Stomach (tissue), 9 donors: ENCODE data around the gene IGHMBP2. TPM values are rescaled to one million over a fixed set of nuclear protein-coding genes. Genes with fewer than 3 reads are reported as not detected.

ENCODE experiments used
- DNase-seq, 2 donors: peaks; one replicate each; pipeline versions ENCODE4 v3.0.0 to v3.0.0-alpha.2; 2013 to 2019
- H3K27ac ChIP-seq, 5 donors: fragments of 200-600 bp in 4 of 5; sonication (generic) in 4 of 5; one replicate each; pipeline ENCODE4 v1.5.1; 2013 to 2019; ENCODE audit warnings: mild to moderate bottlenecking in 1 of 5, moderate library complexity in 1 of 5
- H3K27me3 ChIP-seq, 3 donors: fragments of 200-600 bp; sonication (generic); one replicate each; pipeline ENCODE4 v1.5.1; 2017 to 2019; ENCODE audit warnings: mixed run types in 1 of 3
- H3K36me3 ChIP-seq, 4 donors: fragments of 200-600 bp; sonication (generic); 1 replicate in 3 of 4; 2 replicates in 1 of 4; pipeline ENCODE4 v1.5.1; 2016 to 2019
- H3K4me1 ChIP-seq, 4 donors: fragments of 200-600 bp; sonication (generic); one replicate each; pipeline ENCODE4 v1.5.1; 2016 to 2019
- H3K4me3 ChIP-seq, 4 donors: fragments of 200-600 bp; sonication (generic) in 3 of 4; one replicate each; pipeline ENCODE4 v1.5.1; 2016 to 2019; ENCODE audit warnings: mild to moderate bottlenecking in 1 of 4
- H3K9me3 ChIP-seq, 4 donors: fragments of 200-600 bp; sonication (generic); one replicate each; pipeline ENCODE4 v1.5.1; 2016 to 2019
- EP300 ChIP-seq: sonication (generic); formaldehyde crosslinking; IDR thresholded peaks from one replicate; pipeline ENCODE4 v1.6.1; 2017; ENCODE audit warnings: antibody characterized with exemption
- POLR2A ChIP-seq, 4 donors: fragments of 450-650 bp; IDR thresholded peaks; one replicate each; pipeline ENCODE4 v1.6.1; 2016; ENCODE audit warnings: antibody characterized with exemption in 4 of 4, control low read depth in 2 of 4, mild to moderate bottlenecking in 1 of 4, moderate library complexity in 1 of 4
- POLR2AphosphoS5 ChIP-seq, 3 donors: sonication (generic); formaldehyde crosslinking; IDR thresholded peaks; one replicate each; pipeline ENCODE4 v1.6.1; 2016; ENCODE audit warnings: antibody characterized with exemption in 3 of 3
- WGBS, 5 donors: extraction: QIAGEN DNeasy Blood & Tissue Kit in 3 of 5; methylation state at CpG; one replicate each; pipeline versions ENCODE4 v1.1.5 to v1.1.7; 2013 to 2018; 5-methylcytosine and 5-hydroxymethylcytosine counted together
- intact Hi-C: fragments of 100-400 bp; cut with DNase I; formaldehyde crosslinking; loops from one replicate; pipeline ENCODE4 v1.15.1; 2023; ENCODE audit warnings: low total_unique reads
- polyA plus RNA-seq, 3 donors: library from polyadenylated mRNA; stranded (reverse); fragments of 200-250 nt; gene quantifications; one replicate each; pipeline ENCODE4 v1.2.3, GENCODE V29; 2013
- total RNA-seq, 5 donors: library from RNA; depleted of rRNA; stranded (reverse); fragments of >200 nt; gene quantifications; one replicate each; pipeline versions ENCODE4 v1.1.0 to v1.2.3, GENCODE V29; 2014 to 2016
- TF ChIP-seq, protein P1 (sequence below), 7 experiments: fragments of 450-650 bp in 4 of 7; fragments of 200-600 bp in 3 of 7; sonication (generic) in 3 of 7; IDR thresholded peaks; one replicate each; pipeline ENCODE4 v1.5.1; 2016 to 2019; ENCODE audit warnings: antibody characterized with exemption in 7 of 7, control low read depth in 2 of 7, mild to moderate bottlenecking in 1 of 7
- donor health status: healthy with polysubstance abuse.
- donor health status: Bipolar disorder and iron deficiency.
- donor health status: healthy.

Gene IGHMBP2
- total and polyA plus RNA-seq, 8 donors: 8.8 to 133 (median 13.7) TPM

DNA sequence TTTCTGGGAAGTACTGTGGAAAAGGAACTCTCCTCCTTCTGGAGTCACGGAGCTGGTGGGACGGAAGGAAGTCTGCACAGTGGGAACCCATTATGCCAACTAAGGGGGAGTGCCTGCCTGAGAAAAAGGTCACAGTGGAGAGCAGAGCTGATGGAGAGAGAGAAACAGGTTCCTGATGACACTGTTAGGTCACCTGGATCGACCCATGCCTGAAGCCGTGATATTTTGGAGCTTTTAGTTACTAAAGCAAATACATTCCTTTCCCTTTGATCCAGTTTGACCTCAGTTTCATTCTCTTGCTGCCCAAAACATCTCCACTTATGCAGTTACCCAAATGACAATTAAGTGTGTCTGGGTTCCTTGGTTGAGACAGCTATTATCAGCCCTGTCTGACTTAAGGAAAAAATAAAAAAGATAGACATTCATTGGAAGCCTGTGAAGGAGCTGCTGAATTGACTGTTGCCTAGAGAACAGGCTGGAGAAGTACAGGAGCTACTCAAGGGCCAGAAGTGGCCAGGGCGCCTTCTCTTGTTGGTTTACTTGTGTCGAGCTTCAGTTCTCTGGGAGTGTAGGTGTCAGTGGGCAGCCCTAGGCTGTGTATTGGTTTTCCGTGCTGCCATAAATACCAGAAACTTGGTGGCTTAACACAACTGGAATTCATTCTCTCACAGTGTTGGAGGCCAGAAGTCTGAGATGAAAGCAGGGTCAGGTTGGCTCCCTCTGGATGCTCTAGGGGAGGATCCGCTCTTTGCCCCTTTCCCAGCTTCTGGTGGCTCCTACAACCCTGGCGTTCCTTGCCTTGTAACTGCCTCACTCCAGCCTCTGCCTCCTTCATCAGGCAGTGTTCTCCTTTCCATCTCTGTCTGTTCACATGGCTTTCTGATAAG lies 63.4 kb downstream of the IGHMBP2 start:
- intact Hi-C loops: no loop called here
- Histone ChIP-seq H3K4me1 (no peaks in the 10 kb centered on the region), H3K27me3 (peaks cover 0 to 22% (median 0%) of the 10 kb centered on the region in 3 donors), H3K9me3 (no peaks in the 10 kb centered on the region), H3K36me3 (no peaks in the 10 kb centered on the region), H3K4me3 (no peak overlapping the region), H3K27ac (no peak overlapping the region)
- TF ChIP-seq EP300: no peak
- TF ChIP-seq, protein P1, sequence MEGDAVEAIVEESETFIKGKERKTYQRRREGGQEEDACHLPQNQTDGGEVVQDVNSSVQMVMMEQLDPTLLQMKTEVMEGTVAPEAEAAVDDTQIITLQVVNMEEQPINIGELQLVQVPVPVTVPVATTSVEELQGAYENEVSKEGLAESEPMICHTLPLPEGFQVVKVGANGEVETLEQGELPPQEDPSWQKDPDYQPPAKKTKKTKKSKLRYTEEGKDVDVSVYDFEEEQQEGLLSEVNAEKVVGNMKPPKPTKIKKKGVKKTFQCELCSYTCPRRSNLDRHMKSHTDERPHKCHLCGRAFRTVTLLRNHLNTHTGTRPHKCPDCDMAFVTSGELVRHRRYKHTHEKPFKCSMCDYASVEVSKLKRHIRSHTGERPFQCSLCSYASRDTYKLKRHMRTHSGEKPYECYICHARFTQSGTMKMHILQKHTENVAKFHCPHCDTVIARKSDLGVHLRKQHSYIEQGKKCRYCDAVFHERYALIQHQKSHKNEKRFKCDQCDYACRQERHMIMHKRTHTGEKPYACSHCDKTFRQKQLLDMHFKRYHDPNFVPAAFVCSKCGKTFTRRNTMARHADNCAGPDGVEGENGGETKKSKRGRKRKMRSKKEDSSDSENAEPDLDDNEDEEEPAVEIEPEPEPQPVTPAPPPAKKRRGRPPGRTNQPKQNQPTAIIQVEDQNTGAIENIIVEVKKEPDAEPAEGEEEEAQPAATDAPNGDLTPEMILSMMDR (IDR thresholded peaks at IDR 0.05): no peak
- no peak for TF ChIP-seq POLR2AphosphoS5 (IDR thresholded peaks at IDR 0.05)
- no peak for TF ChIP-seq POLR2A (IDR thresholded peaks at IDR 0.05)
- DNase-seq: no peak
- WGBS, 5 donors: 85 to 90% (median 89%) methylated on average over 9 of the region's 9 CpGs

DNA sequence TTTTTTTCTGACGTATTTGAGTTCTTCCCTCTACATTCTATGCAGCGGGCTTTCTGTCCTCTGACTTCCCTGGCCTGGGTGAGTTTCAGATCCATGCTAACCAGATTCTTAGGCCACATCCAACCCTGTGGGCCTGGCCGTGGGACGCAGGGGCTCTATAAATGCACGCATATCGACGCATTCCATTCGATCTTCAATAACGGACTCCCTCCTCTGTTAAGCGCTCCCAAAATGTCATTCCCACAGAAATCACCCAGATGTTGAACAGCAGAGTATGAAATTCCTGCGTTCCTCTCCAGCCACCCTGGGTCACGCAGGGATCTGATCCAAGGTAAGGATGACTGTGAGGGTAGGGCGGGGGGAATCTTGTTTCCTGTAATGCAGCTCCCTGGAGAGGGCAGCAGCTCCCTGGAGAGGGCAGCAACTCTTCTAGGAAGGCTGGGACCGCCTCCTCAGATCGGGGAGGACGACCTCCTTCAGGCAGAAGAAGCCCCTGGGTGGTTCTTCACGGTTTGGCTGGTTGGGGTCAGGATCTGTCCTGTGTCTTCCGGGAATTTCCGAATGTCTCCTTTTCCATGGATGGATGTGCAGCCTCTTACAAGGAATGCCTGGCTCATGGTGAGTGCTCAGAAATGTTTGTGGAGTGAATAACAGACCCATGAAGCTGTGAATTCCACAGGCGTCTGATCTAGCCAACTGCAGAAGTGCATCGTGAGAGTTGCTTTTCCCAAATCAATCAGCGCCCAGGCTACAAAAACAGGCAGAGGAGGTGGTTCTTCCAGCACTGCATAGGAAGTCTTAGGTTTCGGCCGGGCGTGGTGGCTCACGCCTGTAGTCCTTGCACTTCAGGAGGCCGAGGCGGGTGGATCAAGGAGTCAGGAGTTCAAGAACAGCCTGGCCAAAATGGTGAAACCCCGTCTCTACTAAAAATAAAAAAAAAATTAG lies 64.9 kb downstream of the IGHMBP2 start:
- no peak overlapping the region for H3K4me3 ChIP-seq
- H3K9me3 ChIP-seq: no peaks in the 10 kb centered on the region
- intact Hi-C loops: no loop called here
- H3K4me1 ChIP-seq: no peaks in the 10 kb centered on the region
- no peaks in the 10 kb centered on the region for H3K36me3 ChIP-seq
- DNase-seq: no peak
- no peak for TF ChIP-seq POLR2AphosphoS5 (IDR thresholded peaks at IDR 0.05)
- TF ChIP-seq, protein P1 (IDR thresholded peaks at IDR 0.05): no peak
- TF ChIP-seq POLR2A (IDR thresholded peaks at IDR 0.05): no peak
- H3K27me3 ChIP-seq: peaks cover 0 to 22% (median 0%) of the 10 kb centered on the region in 3 donors
- 70 to 73% (median 72%) methylated on average over 27 to 29 of the region's 29 CpGs for WGBS, 5 donors
- H3K27ac ChIP-seq: no peak overlapping the region

GRCh38 chr11:68969386-68969785 lies 65.7 kb downstream of the IGHMBP2 start:
- no peak for TF ChIP-seq POLR2AphosphoS5 (IDR thresholded peaks at IDR 0.05)
- TF ChIP-seq, protein P1 (IDR thresholded peaks at IDR 0.05): no peak
- TF ChIP-seq POLR2A (IDR thresholded peaks at IDR 0.05): no peak
- TF ChIP-seq EP300: no peak
- no peaks in the 10 kb centered on the region for H3K9me3 ChIP-seq
- DNase-seq: no peak
- H3K4me3 ChIP-seq: no peak overlapping the region
- no peak overlapping the region for H3K27ac ChIP-seq
- intact Hi-C loops: no loop called here
- no peaks in the 10 kb centered on the region for H3K36me3 ChIP-seq
- H3K4me1 ChIP-seq: no peaks in the 10 kb centered on the region
- peaks cover 0 to 22% (median 0%) of the 10 kb centered on the region in 3 donors for H3K27me3 ChIP-seq
- WGBS, 5 donors: 69 to 76% (median 69%) methylated on average over 7 to 8 of the region's 8 CpGs

DNA sequence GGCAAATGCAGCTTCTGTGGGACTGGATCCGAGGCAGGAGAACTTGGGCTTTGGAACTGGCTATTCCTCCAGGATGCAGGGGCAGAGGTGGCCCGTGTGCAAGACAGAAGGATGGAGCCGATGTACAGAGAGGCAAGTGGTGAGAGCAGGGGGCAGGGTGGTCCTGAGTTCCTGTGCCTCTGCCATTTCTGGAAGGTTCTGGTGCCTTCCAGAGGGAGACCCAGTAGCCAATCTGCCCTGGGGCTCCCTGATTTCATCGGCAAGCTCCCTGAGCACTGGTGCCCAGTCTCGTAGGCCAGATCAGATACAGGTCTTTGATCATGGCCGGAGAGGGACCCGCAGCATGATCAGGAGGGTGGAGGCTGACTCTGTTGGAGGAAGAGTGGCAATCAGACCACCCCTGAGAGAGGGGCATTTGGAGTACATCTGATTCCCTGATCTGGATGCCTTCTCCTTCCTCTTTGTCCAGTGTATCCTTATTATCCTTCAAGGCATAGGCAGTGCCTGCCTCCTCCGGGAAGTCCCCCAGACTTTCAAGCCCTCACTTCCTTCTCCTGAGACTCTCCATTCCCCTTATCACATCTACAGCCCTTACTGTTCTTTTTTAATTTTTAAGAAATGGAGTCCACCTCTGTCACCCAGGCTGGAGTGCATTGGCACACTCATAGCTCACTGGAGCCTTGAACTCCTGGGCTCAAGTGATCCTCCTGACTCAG lies 67.4 kb downstream of the IGHMBP2 start:
- Histone ChIP-seq H3K36me3 (no peaks in the 10 kb centered on the region), H3K4me3 (no peak overlapping the region), H3K27ac (no peak overlapping the region), H3K4me1 (no peaks in the 10 kb centered on the region), H3K27me3 (peaks cover 0 to 22% (median 0%) of the 10 kb centered on the region in 3 donors), H3K9me3 (no peaks in the 10 kb centered on the region)
- intact Hi-C loops: no loop called here
- TF ChIP-seq POLR2AphosphoS5 (IDR thresholded peaks at IDR 0.05) (no peak), EP300 (no peak), POLR2A (IDR thresholded peaks at IDR 0.05) (no peak)
- TF ChIP-seq, protein P1 (IDR thresholded peaks at IDR 0.05): no peak
- WGBS, 5 donors: 75 to 90% (median 82%) methylated on average over 4 to 8 of the region's 8 CpGs
- DNase-seq: no peak
